ENCODE results near the gene NCAM1.

NCAM1 gene

DNA sequence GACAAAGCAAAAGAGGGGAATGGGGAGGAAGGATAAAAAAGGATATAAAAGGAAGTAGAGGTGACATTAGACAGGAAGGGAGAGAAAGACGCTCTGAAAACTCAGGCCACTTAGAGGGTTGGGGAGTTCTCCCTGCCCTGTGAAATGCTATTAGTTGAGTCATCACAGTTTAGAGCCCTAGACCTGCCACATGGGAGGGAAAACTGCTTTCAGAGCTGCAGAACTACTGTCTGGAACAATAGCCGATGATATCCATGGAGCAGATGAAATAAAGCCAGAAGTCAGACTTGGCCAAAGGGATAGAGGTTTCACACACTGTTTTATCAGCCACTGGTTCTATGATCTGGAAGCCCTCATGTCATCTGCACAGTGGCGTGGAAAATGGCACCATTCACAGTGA, 157.9 kb downstream of the NCAM1 start:
- Histone ChIP-seq H3K4me3 (ENCODE audit: low read length) (no peak overlapping the region), H2AFZ (ENCODE audit: low read depth, low read length) (no peak overlapping the region), H3K27ac (ENCODE audit: low read length) (no peak overlapping the region), H3K79me2 (ENCODE audit: low read length) (no peaks in the 10 kb centered on the region), H3K9ac (ENCODE audit: low read length) (no peak overlapping the region), H3K4me1 (ENCODE audit: low read length) (no peaks in the 10 kb centered on the region), H3K27me3 (ENCODE audit: low read depth, low read length) (peaks cover 48% of the 10 kb centered on the region), H4K20me1 (ENCODE audit: insufficient read depth, low read length) (no peaks in the 10 kb centered on the region), H3K9me3 (ENCODE audit: insufficient read depth, low read length) (no peaks in the 10 kb centered on the region), H3K4me2 (ENCODE audit: low read length) (no peak overlapping the region), H3K36me3 (replicated peaks; ENCODE audit: low read depth, low read length) (no peaks in the 10 kb centered on the region)
- TF ChIP-seq EZH2phosphoT487 (IDR thresholded peaks at IDR 0.05; ENCODE audit: low read depth) (no peak), CTCF (IDR thresholded peaks at IDR 0.05; ENCODE audit: low read depth, low read length) (no peak)

DNA sequence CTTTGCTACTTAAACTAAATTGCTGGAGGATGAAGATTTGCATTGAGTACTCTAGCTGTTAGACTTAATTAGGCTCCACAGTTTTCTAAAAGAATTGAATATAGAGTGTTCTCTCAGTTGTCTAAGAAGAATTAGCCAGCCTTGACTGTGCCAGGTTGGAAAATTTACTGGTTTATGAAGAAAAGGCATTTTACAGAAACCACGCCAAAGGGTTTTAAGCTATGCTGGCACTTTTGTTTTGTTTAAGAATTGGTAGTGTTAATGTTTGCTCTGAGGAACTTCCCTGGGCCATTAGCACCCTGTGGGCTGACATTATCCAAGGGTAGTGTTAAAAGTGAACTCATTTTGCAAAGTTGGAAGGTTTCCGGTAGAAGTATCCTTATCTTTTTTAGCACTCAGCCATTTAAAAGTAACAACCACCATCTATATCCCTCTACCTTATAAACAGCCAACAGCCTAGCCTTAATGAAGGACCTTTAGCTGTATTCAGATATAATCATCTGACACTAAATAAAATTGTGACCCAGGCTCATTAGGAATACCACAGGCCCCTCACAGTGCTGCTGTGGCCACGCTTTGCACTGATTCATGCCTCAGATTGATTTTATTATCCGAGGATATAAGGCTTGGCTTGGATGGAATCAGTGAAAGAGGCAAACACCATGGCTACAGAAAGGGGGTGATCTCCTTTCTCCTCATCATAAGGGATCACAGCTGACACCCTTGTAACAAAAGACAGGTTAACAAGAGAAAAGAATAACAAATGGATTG, 158.9 kb downstream of the NCAM1 start:
- Histone ChIP-seq H3K4me1 (ENCODE audit: low read length) (no peaks in the 10 kb centered on the region), H3K79me2 (ENCODE audit: low read length) (no peaks in the 10 kb centered on the region), H3K4me3 (ENCODE audit: low read length) (no peak overlapping the region), H3K9me3 (ENCODE audit: insufficient read depth, low read length) (no peaks in the 10 kb centered on the region), H2AFZ (ENCODE audit: low read depth, low read length) (no peak overlapping the region), H3K27ac (ENCODE audit: low read length) (no peak overlapping the region), H3K4me2 (ENCODE audit: low read length) (no peak overlapping the region), H4K20me1 (ENCODE audit: insufficient read depth, low read length) (no peaks in the 10 kb centered on the region), H3K9ac (ENCODE audit: low read length) (no peak overlapping the region), H3K27me3 (ENCODE audit: low read depth, low read length) (peaks cover 48% of the 10 kb centered on the region), H3K36me3 (replicated peaks; ENCODE audit: low read depth, low read length) (no peaks in the 10 kb centered on the region)
- TF ChIP-seq EZH2phosphoT487 (IDR thresholded peaks at IDR 0.05; ENCODE audit: low read depth), result no peak
- TF ChIP-seq CTCF (IDR thresholded peaks at IDR 0.05; ENCODE audit: low read depth, low read length), result no peak

GRCh38 chr11:113121746-113122145, 160.5 kb downstream of the NCAM1 start:
- Histone ChIP-seq H3K36me3 (replicated peaks; ENCODE audit: low read depth, low read length) (no peaks in the 10 kb centered on the region), H4K20me1 (ENCODE audit: insufficient read depth, low read length) (no peaks in the 10 kb centered on the region), H3K27me3 (ENCODE audit: low read depth, low read length) (peaks cover 35% of the 10 kb centered on the region), H2AFZ (ENCODE audit: low read depth, low read length) (no peak overlapping the region), H3K79me2 (ENCODE audit: low read length) (no peaks in the 10 kb centered on the region), H3K9me3 (ENCODE audit: insufficient read depth, low read length) (no peaks in the 10 kb centered on the region), H3K9ac (ENCODE audit: low read length) (no peak overlapping the region), H3K27ac (ENCODE audit: low read length) (no peak overlapping the region), H3K4me2 (ENCODE audit: low read length) (no peak overlapping the region), H3K4me1 (ENCODE audit: low read length) (no peaks in the 10 kb centered on the region), H3K4me3 (ENCODE audit: low read length) (no peak overlapping the region)
- no peak for TF ChIP-seq CTCF (IDR thresholded peaks at IDR 0.05; ENCODE audit: low read depth, low read length)
- no peak for TF ChIP-seq EZH2phosphoT487 (IDR thresholded peaks at IDR 0.05; ENCODE audit: low read depth)

- Histone ChIP-seq H3K4me3 (ENCODE audit: low read length) (no peak overlapping the region), H2AFZ (ENCODE audit: low read depth, low read length) (no peak overlapping the region), H3K9ac (ENCODE audit: low read length) (no peak overlapping the region), H3K79me2 (ENCODE audit: low read length) (no peaks in the 10 kb centered on the region), H3K4me2 (ENCODE audit: low read length) (no peak overlapping the region), H3K36me3 (replicated peaks; ENCODE audit: low read depth, low read length) (no peaks in the 10 kb centered on the region), H4K20me1 (ENCODE audit: insufficient read depth, low read length) (no peaks in the 10 kb centered on the region), H3K9me3 (ENCODE audit: insufficient read depth, low read length) (no peaks in the 10 kb centered on the region), H3K27ac (ENCODE audit: low read length) (no peak overlapping the region), H3K4me1 (ENCODE audit: low read length) (no peaks in the 10 kb centered on the region), H3K27me3 (ENCODE audit: low read depth, low read length) (peaks cover 18% of the 10 kb centered on the region)
- TF ChIP-seq EZH2phosphoT487 (IDR thresholded peaks at IDR 0.05; ENCODE audit: low read depth) (no peak), CTCF (IDR thresholded peaks at IDR 0.05; ENCODE audit: low read depth, low read length) (no peak)
These were observed 162.8 kb downstream of the NCAM1 start for GRCh38 chr11:113124006-113124405.
